Endothelial cell of umbilical vein (primary cell): ENCODE measurements around the gene CD48. TPM values are rescaled to one million over a fixed set of nuclear protein-coding genes. Genes with fewer than 3 reads are reported as not detected.
"Not testable (repeated sequence)": the region's sequence is repeated elsewhere in the genome, so short reads cannot be mapped to it uniquely, and the experiment has no call there.

Source experiments
- BruUV-seq: library from RNA; stranded (reverse); fragments of 400-500 nt; replicated peaks from 2 replicates; lab custom pipeline; 2021; lab: Mats Ljungman, UMichigan
- CTCF ChIA-PET: fragments of 300-600, 350-600 bp; sonication (Branson Sonifier 250); formaldehyde crosslinking; loops from one replicate; lab custom pipeline; 2021; ENCODE audit warnings: antibody characterized with exemption, inconsistent platforms; lab: Charles Lee
- POLR2A ChIA-PET: fragments of 300-600, 350-600 bp; sonication (Branson Sonifier 250); formaldehyde crosslinking; loops from one replicate; lab custom pipeline; 2021; ENCODE audit warnings: antibody characterized with exemption, inconsistent platforms; lab: Charles Lee
- DNase-seq: peaks from one replicate; pipeline ENCODE4 v3.0.0-alpha.2; 2011; ENCODE audit warnings: low read depth, low spot score
- FAIRE-seq: peaks from 2 replicates; lab custom pipeline; 2011; peaks lifted over from hg19 to GRCh38; lab: Jason Lieb, UNC
- H2AFZ ChIP-seq: 2 replicates; pipeline ENCODE4 v1.6.0; 2012; ENCODE audit warnings: low read depth, low read length, control low read depth, inconsistent platforms
- H3K27ac ChIP-seq: 2 replicates; pipeline ENCODE4 v1.5.1; 2011; ENCODE audit warnings: low read depth, mild to moderate bottlenecking, control low read depth, low read length, moderate library complexity; ENCODE audit not compliant: insufficient read depth
- H3K27me3 ChIP-seq, 2 experiments: 2 replicates each; pipeline versions ENCODE4 v1.6.0 to v1.6.1; 2011; ENCODE audit warnings: low read length in 2 of 2, mixed read lengths in 1 of 2; ENCODE audit not compliant: control insufficient read depth in 2 of 2, insufficient read depth in 2 of 2
- H3K36me3 ChIP-seq, 2 experiments: 2 replicates in 1 of 2; 3 replicates in 1 of 2; pipeline ENCODE4 v1.5.1; 2011; ENCODE audit warnings: low read length in 2 of 2, mild to moderate bottlenecking in 1 of 2, moderate library complexity in 1 of 2; ENCODE audit not compliant: control insufficient read depth in 2 of 2, insufficient read depth in 2 of 2; ENCODE audit errors: extremely low read depth in 1 of 2
- H3K4me1 ChIP-seq: 3 replicates; pipeline ENCODE4 v1.5.1; 2011; ENCODE audit warnings: mild to moderate bottlenecking, low read length; ENCODE audit not compliant: control insufficient read depth, insufficient read depth; ENCODE audit errors: extremely low read depth
- H3K4me2 ChIP-seq: 2 replicates; pipeline ENCODE4 v1.6.1; 2011; ENCODE audit warnings: low read length, control low read depth, mixed read lengths; ENCODE audit not compliant: insufficient read depth
- H3K4me3 ChIP-seq, 3 experiments: fragments of 200-600 bp in 1 of 3; sonication (generic), shearing (Covaris generic) in 1 of 3; replicated peaks in 1 of 3; 2 replicates each; pipeline ENCODE4 v1.5.1; 2011 to 2016; ENCODE audit warnings: control low read depth in 3 of 3, low read length in 3 of 3, mild to moderate bottlenecking in 2 of 3, inconsistent platforms in 1 of 3, low read depth in 1 of 3, moderate library complexity in 1 of 3; ENCODE audit not compliant: insufficient read depth in 1 of 3
- H3K79me2 ChIP-seq: 2 replicates; pipeline ENCODE4 v1.6.0; 2012; ENCODE audit warnings: low read length, inconsistent platforms; ENCODE audit not compliant: control insufficient read depth, insufficient read depth
- H3K9ac ChIP-seq: replicated peaks from 2 replicates; pipeline ENCODE3; 2011; ENCODE audit warnings: low read length, control low read depth; ENCODE audit not compliant: insufficient read depth; ENCODE audit errors: extremely low read depth
- H3K9me1 ChIP-seq: replicated peaks from 3 replicates; pipeline ENCODE4 v1.6.0; 2011; ENCODE audit warnings: mild to moderate bottlenecking, low read length; ENCODE audit not compliant: control insufficient read depth, insufficient read depth; ENCODE audit errors: extremely low read depth
- H3K9me3 ChIP-seq: replicated peaks from 2 replicates; pipeline ENCODE4 v1.5.1; 2012; ENCODE audit warnings: low read length, inconsistent platforms; ENCODE audit not compliant: control insufficient read depth, insufficient read depth
- H4K20me1 ChIP-seq: replicated peaks from 2 replicates; pipeline ENCODE3; 2011; ENCODE audit warnings: mild to moderate bottlenecking, low read length; ENCODE audit not compliant: control insufficient read depth, insufficient read depth; ENCODE audit errors: extremely low read depth
- GATA2 ChIP-seq: IDR thresholded peaks from 2 replicates; pipeline ENCODE4 v1.7.0; 2011; ENCODE audit warnings: low read depth, mild to moderate bottlenecking, moderate library complexity, mixed read lengths, low read length; ENCODE audit not compliant: insufficient read length, insufficient read depth
- dilution Hi-C: fragments of 300-500 bp; cut with MboI; formaldehyde crosslinking; loops from one replicate; pipeline ENCODE4 v1.15.0; 2019; ENCODE audit warnings: low sequenced_read_pairs; ENCODE audit not compliant: extremely low pct_ligation_motif_present
- intact Hi-C: fragments of 100-400 bp; cut with micrococcal nuclease; formaldehyde crosslinking; loops from one replicate; pipeline ENCODE4 v1.10.0; 2022
- polyA plus RNA-seq, 4 experiments: library from polyadenylated mRNA; depleted of rRNA in 3 of 4; stranded (reverse) in 3 of 4; unstranded in 1 of 4; fragments of >200 nt; gene quantifications; 2 replicates each; pipeline versions ENCODE4 v1.2.1 to v1.2.3, GENCODE V29; 2011 to 2012; ENCODE audit warnings: missing spikeins in 1 of 4
- total RNA-seq: library from RNA; stranded (reverse); gene quantifications from 2 replicates; pipeline ENCODE4 v1.2.3, GENCODE V29; 2021
- TF ChIP-seq, protein P1 (sequence below): IDR thresholded peaks from 2 replicates; pipeline ENCODE4 v1.6.1; 2011; ENCODE audit not compliant: insufficient read depth, insufficient read length

CD48 gene
- total and polyA plus RNA-seq, 2 donors (not counting 3 experiments of a cell fraction or from before 2014, with no cell fraction given), result not detected

DNA sequence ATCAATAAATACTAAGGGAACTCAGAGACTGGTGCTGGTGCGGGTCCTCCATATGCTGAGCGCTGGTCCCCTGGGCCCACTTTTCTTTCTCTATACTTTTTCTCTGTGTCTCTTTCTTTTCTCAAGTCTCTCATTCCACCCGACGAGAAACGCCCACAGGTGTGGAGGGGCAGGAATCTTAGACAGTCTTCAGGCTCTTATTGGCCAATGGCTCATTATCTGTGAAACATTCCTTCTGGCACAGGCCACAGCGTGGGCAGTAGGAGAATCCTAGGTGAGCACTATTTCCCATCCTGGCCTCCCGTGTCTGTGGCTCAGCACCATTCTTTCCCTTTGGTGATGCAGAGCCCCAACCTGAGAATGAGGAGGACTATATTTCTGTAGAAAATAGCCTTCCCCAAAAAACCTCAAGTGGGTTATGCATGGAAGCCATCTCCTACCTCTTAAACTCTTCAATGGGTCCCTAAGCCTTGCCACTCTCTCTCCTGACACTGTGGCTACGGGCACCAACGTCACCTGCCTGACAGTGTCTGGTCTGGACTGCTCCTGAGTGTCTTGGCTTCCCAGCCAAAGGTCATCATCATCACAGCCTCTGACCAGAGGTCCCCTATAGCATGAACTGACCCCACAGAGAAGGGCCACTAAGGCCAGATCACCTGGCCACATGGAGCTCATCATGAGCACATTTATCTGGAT, 58.5 kb downstream of the CD48 start:
- H3K79me2 ChIP-seq, result no peaks in the 10 kb centered on the region
- TF ChIP-seq, protein P1, sequence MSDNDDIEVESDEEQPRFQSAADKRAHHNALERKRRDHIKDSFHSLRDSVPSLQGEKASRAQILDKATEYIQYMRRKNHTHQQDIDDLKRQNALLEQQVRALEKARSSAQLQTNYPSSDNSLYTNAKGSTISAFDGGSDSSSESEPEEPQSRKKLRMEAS, result no peak
- no peak for TF ChIP-seq GATA2
- CTCF ChIA-PET, result no interaction called here

DNA sequence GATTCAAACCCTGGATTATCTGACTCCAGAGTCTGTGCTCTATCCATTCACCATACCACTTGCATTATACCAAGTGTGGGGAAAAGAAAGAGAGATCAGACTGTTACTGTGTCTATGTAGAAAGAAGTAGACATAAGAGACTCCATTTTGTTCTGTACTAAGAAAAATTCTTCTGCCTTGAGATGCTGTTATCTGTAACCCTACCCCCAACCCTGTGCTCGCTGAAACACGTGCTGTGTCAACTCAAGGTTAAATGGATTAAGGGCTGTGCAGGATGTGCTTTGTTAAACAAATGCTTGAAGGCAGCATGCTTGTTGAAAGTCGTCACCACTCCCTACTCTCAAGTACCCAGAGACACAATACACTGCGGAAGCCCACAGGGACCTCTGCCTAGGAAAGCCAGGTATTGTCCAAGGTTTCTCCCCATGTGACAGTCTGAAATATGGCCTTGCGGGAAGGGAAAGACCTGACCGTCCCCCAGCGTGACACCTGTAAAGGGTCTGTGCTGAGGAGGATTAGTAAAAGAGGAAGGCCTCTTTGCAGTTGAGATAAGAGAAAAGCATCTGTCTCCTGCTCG, 59.5 kb downstream of the CD48 start:
- H3K4me1 ChIP-seq, H3K36me3 ChIP-seq, FAIRE-seq, H3K9me1 ChIP-seq, BruUV-seq, H3K27ac ChIP-seq, H3K27me3 ChIP-seq, H3K79me2 ChIP-seq, DNase-seq, H3K9me3 ChIP-seq, H3K4me2 ChIP-seq, H4K20me1 ChIP-seq, H3K9ac ChIP-seq, intact Hi-C loops, POLR2A ChIA-PET, H2AFZ ChIP-seq, dilution Hi-C loops, H3K4me3 ChIP-seq: not testable (repeated sequence)
- CTCF ChIA-PET, result interaction anchor here (1.1 kb wide), 1 partner anchor 44 kb away, joined by 4 read pairs; no protein-coding TSS in a partner anchor

More for the DNA sequence above, 58.5 kb downstream of the CD48 start:
- H3K9me1 ChIP-seq, result no peaks in the 10 kb centered on the region
- no peak overlapping the region for H3K27ac ChIP-seq
- no peak overlapping the region for H3K4me3 ChIP-seq
- FAIRE-seq, result no peak
- POLR2A ChIA-PET, result no interaction called here
- no peaks in the 10 kb centered on the region for H3K36me3 ChIP-seq
- intact Hi-C loops (no loop called here), dilution Hi-C loops (no loop called here)
- H3K4me2 ChIP-seq, result no peak overlapping the region
- no peaks in the 10 kb centered on the region for H3K4me1 ChIP-seq
- no peak overlapping the region for H2AFZ ChIP-seq
- no peak overlapping the region for H3K9ac ChIP-seq
- H3K9me3 ChIP-seq, result no peaks in the 10 kb centered on the region
- H3K27me3 ChIP-seq, result no peaks in the 10 kb centered on the region
- BruUV-seq, result no TSS peak
- no peak for DNase-seq
- no peaks in the 10 kb centered on the region for H4K20me1 ChIP-seq
